Neural cell (in vitro differentiated cells): Measurements from ENCODE around the gene ARL6IP1.

Source experiments
- CTCF ChIP-seq: fragments of 450-650 bp; IDR thresholded peaks from 2 replicates; pipeline ENCODE4 v1.5.1; 2014; ENCODE audit warnings: antibody characterized with exemption, mild to moderate bottlenecking, moderate library complexity; ENCODE audit not compliant: poor library complexity, severe bottlenecking
- EZH2 ChIP-seq: fragments of 200-600, 300-800 bp; shearing (Covaris generic), sonication (generic); IDR thresholded peaks from 2 replicates; pipeline ENCODE4 v1.6.1; 2014; ENCODE audit warnings: antibody characterized with exemption, low read length, borderline replicate concordance, mild to moderate bottlenecking; ENCODE audit not compliant: insufficient read depth, poor library complexity, severe bottlenecking
- TAF1 ChIP-seq: IDR thresholded peaks from 2 replicates; pipeline ENCODE4 v1.6.1; 2012; ENCODE audit warnings: low read depth

- no peak for TF ChIP-seq CTCF
- no peak for TF ChIP-seq EZH2
- no peak for TF ChIP-seq TAF1
Measured at GRCh38 chr16:18792836-18793433, 8.4 kb downstream of the ARL6IP1 start.
